ENCODE results near the gene ZNF215. TPM values are rescaled to one million over a fixed set of nuclear protein-coding genes. Genes with fewer than 3 reads are reported as not detected.
A peak's percentile ranks its signal among the peaks of the same experiment; 100 is the strongest.
"Not testable (repeated sequence)": the region's sequence is repeated elsewhere in the genome, so short reads cannot be mapped to it uniquely, and the experiment has no call there.

The ZNF215 gene
- total RNA-seq = 2.0 TPM

DNA sequence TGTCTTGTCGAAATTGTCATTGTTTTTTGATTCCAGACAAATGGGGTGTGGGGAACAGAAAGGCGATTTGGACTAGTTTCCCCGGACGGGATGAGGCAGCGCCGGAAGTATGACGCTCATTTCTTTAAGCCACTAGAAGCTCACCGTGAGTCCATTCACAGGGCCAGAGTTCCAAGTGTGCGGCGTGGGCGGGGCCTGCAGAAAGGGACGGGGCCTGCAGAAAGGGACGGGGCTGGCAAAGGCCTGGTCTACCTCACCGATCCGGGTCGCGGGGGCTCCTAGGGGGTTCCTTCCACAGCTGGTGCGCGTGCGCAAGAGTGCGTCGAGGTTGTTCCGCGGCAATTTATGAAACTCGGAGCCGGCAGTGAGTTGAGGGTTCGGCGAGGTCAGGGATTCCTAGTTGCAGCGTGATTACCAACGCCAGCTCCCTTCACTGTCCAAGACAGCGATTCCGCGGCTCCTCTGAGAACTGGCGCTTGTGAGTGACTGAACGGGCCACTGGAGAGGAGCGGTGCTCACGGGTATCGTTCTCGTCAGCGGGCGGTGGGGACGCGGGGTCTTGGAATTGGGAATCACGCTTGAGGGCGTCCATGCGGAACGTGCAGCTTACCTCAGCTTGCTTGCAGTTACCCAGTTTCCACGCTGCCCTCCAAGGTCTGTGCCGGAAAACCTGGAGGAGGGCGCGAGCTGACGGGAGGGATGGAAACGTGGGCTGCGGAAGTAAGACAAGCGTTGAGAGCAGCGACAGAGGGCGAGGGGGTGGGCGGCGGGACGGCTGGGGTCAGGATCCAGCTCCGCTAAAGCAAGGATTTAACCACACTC, at the start of gene ZNF215:
ZNF215 (plus strand) TSS at position 219 of the 822 bp plus-strand sequence. CDS start 5,847 bp downstream, outside the sequence.
- H3K27ac ChIP-seq = peak within 1 kb of the TSS; percentile 45
- H3K36me3 ChIP-seq = no peaks in the 10 kb centered on the region
- peak; percentile 16 to 20 for TF ChIP-seq POLR2AphosphoS5 (IDR thresholded peaks at IDR 0.05; ENCODE audit: insufficient read depth in 1 of 2, low read depth in 1 of 2)
- TF ChIP-seq, protein P1, sequence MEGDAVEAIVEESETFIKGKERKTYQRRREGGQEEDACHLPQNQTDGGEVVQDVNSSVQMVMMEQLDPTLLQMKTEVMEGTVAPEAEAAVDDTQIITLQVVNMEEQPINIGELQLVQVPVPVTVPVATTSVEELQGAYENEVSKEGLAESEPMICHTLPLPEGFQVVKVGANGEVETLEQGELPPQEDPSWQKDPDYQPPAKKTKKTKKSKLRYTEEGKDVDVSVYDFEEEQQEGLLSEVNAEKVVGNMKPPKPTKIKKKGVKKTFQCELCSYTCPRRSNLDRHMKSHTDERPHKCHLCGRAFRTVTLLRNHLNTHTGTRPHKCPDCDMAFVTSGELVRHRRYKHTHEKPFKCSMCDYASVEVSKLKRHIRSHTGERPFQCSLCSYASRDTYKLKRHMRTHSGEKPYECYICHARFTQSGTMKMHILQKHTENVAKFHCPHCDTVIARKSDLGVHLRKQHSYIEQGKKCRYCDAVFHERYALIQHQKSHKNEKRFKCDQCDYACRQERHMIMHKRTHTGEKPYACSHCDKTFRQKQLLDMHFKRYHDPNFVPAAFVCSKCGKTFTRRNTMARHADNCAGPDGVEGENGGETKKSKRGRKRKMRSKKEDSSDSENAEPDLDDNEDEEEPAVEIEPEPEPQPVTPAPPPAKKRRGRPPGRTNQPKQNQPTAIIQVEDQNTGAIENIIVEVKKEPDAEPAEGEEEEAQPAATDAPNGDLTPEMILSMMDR (IDR thresholded peaks at IDR 0.05) = no peak
- H3K9me3 ChIP-seq = no peaks in the 10 kb centered on the region
- no peaks in the 10 kb centered on the region for H3K27me3 ChIP-seq
- no peak for DNase-seq (ENCODE audit: extremely low spot score in 2 of 2)
- H3K4me3 ChIP-seq = peak within 1 kb of the TSS; percentile 47 to 49
- intact Hi-C loops (cut with DNase I) = no loop called here
- H3K4me1 ChIP-seq = peaks cover 11% of the 10 kb centered on the region

DNA sequence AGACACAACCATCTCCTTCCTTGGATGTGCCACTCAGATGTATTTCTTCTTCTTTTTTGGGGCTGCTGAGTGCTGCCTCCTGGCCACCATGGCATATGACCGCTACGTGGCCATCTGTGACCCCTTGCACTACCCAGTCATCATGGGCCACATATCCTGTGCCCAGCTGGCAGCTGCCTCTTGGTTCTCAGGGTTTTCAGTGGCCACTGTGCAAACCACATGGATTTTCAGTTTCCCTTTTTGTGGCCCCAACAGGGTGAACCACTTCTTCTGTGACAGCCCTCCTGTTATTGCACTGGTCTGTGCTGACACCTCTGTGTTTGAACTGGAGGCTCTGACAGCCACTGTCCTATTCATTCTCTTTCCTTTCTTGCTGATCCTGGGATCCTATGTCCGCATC, 49.3 kb upstream of the ZNF215 start:
- Histone ChIP-seq H3K4me3 (no peak overlapping the region), H3K27me3 (no peaks in the 10 kb centered on the region), H3K9me3 (no peaks in the 10 kb centered on the region), H3K4me1 (no peaks in the 10 kb centered on the region), H3K36me3 (no peaks in the 10 kb centered on the region), H3K27ac (no peak overlapping the region)
- DNase-seq (ENCODE audit: extremely low spot score in 2 of 2) = no peak
- no peak for TF ChIP-seq POLR2A (IDR thresholded peaks at IDR 0.05)
- intact Hi-C loops (cut with DNase I) = no loop called here

DNA sequence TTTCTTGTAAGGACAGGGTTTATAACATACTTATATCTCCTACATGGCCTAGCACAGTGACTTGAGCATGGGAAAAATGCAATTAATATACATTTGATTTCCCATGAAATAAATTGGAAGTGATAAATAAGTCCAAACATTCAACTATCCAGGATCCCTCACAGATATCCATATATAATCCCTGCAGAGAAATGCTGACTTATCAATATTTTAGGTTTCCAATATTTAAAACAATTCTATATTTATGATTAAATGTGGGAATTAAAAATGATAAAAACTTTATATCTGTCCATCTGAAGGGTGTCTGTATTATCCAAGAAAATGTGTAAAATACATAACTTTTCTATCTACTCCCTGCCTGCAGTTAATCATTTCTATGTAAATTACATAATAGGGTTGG, 43.5 kb upstream of the ZNF215 start:
- TF ChIP-seq POLR2A (IDR thresholded peaks at IDR 0.05) = no peak
- TF ChIP-seq, protein P1 (IDR thresholded peaks at IDR 0.05) = no peak
- Histone ChIP-seq H3K27me3 (no peaks in the 10 kb centered on the region), H3K36me3 (no peaks in the 10 kb centered on the region), H3K4me1 (no peaks in the 10 kb centered on the region), H3K4me3 (no peak overlapping the region), H3K9me3 (no peaks in the 10 kb centered on the region), H3K27ac (no peak overlapping the region)
- DNase-seq (ENCODE audit: extremely low spot score in 2 of 2) = no peak
- intact Hi-C loops (cut with DNase I) = no loop called here

DNA sequence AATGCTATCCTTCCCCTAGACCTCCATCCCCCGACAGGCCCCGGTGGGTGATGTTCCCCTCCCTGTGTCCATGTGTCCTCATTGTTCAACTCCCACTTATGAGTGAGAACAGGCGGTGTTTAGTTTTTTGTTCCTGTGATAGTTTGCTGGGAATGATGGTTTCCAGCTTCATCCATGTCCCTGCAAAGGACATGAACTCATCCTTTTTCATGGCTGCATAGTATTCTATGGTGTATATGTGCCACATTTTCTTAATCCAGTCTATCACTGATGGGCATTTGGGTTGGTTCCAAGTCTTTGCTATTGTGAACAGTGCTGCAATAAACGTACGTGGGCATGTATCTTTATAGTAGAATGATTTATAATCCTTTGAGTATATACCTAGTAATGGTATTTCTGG, 38.5 kb upstream of the ZNF215 start:
- H3K27me3 ChIP-seq; H3K4me1 ChIP-seq; H3K36me3 ChIP-seq; DNase-seq (ENCODE audit: extremely low spot score in 2 of 2); H3K9me3 ChIP-seq; intact Hi-C loops (cut with DNase I); H3K27ac ChIP-seq; H3K4me3 ChIP-seq: not testable (repeated sequence)

DNA sequence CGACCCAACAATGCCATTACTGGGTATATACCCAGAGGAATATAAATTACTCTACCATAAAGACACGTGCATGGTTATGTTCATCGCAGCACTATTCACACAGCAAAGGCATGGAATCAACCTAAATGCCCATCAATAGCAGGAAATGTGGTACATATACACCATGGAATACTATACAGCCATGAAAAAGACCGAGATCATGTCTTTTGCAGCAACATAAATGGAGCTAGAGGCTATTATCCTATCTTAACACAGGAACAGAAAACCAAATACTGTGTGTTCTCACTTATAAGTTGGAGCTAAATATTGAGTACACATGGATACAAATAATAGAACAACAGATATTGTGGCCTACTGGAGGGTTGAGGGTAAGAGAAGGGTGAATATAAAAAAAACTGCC, 37.4 kb upstream of the ZNF215 start:
- no peaks in the 10 kb centered on the region for H3K27me3 ChIP-seq
- H3K4me3 ChIP-seq = no peak overlapping the region
- intact Hi-C loops (cut with DNase I) = no loop called here
- TF ChIP-seq, protein P1 (IDR thresholded peaks at IDR 0.05) = no peak
- TF ChIP-seq POLR2AphosphoS5 (IDR thresholded peaks at IDR 0.05; ENCODE audit: insufficient read depth in 1 of 2, low read depth in 1 of 2) = no peak
- no peak for TF ChIP-seq POLR2A (IDR thresholded peaks at IDR 0.05)
- H3K36me3 ChIP-seq = no peaks in the 10 kb centered on the region
- H3K4me1 ChIP-seq = no peaks in the 10 kb centered on the region
- DNase-seq (ENCODE audit: extremely low spot score in 2 of 2) = no peak
- H3K9me3 ChIP-seq = no peaks in the 10 kb centered on the region
- no peak overlapping the region for H3K27ac ChIP-seq

DNA sequence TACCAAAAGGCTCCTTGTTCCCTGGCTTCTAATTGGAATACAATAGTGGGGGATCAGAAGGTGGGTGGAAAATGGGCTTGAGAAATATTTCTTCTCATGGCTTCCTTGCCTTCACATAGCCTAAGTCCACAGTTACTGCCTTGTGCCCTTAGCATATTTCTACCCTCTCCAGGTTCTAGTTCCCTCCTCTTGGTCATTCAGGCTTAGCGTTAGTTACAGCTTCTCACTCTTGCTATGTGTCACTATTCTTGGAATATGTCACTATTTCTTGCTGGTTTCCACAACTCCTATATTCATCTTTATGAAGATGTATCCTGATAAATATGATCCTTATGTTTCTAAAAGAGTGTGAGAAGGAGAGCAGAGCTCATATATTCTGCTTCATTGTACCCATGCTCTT, 36.4 kb upstream of the ZNF215 start:
- no peak overlapping the region for H3K27ac ChIP-seq
- TF ChIP-seq POLR2AphosphoS5 (IDR thresholded peaks at IDR 0.05; ENCODE audit: insufficient read depth in 1 of 2, low read depth in 1 of 2) (no peak), POLR2A (IDR thresholded peaks at IDR 0.05) (no peak)
- TF ChIP-seq, protein P1 (IDR thresholded peaks at IDR 0.05) = no peak
- no peak overlapping the region for H3K4me3 ChIP-seq
- DNase-seq (ENCODE audit: extremely low spot score in 2 of 2) = no peak
- no peaks in the 10 kb centered on the region for H3K9me3 ChIP-seq
- intact Hi-C loops (cut with DNase I) = no loop called here
- H3K36me3 ChIP-seq = no peaks in the 10 kb centered on the region
- no peaks in the 10 kb centered on the region for H3K27me3 ChIP-seq
- no peaks in the 10 kb centered on the region for H3K4me1 ChIP-seq

All from vagina (tissue), 2 donors.